ENCODE data around the gene PDLIM5.
"Not testable (repeated sequence)": the region's sequence is repeated elsewhere in the genome, so short reads cannot be mapped to it uniquely, and the experiment has no call there.

Gene PDLIM5

DNA sequence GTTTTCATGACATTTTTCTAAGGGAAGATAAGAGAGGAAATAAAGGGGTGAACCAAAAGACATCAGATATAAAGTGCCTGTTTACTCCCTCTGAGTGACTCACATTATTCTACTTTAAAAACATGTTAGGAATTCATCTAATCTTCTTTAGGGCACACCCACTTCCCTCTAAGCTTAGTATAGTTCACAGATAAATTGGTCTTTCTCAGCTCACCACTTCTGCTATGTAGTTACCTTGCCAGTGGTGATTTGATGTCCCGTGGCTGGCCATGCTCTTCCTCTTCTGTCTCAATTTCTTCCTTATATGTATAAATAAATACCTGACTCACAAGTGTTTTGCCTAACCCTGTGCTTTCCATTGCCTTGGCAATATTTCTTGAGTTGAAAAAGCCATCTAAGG, 96.8 kb downstream of the PDLIM5 start:
- no peak overlapping the region for H3K27ac ChIP-seq (ENCODE audit: insufficient read depth, low read length, poor library complexity, severe bottlenecking)

GRCh38 chr4:94550352-94550751, 98.6 kb downstream of the PDLIM5 start:
- Histone ChIP-seq H3K36me3 (ENCODE audit: control insufficient read depth, insufficient read depth, low read length) (no peaks in the 10 kb centered on the region), H3K9me3 (ENCODE audit: control insufficient read depth, low read length) (no peaks in the 10 kb centered on the region), H3K4me3 (ENCODE audit: insufficient read depth, low read depth, low read length, poor library complexity, severe bottlenecking) (no peak overlapping the region), H3K27ac (ENCODE audit: insufficient read depth, low read length, poor library complexity, severe bottlenecking) (no peak overlapping the region), H3K27me3 (replicated peaks; ENCODE audit: control insufficient read depth, insufficient read depth, low read length, poor library complexity, severe bottlenecking) (no peaks in the 10 kb centered on the region), H3K4me1 (ENCODE audit: control insufficient read depth, insufficient read depth, low read length, poor library complexity, severe bottlenecking) (no peaks in the 10 kb centered on the region)
- no peak for DNase-seq

More for the DNA sequence above, 96.8 kb downstream of the PDLIM5 start:
- Histone ChIP-seq H3K4me3 (ENCODE audit: insufficient read depth, low read depth, low read length, poor library complexity, severe bottlenecking) (no peak overlapping the region), H3K9me3 (ENCODE audit: control insufficient read depth, low read length) (no peaks in the 10 kb centered on the region), H3K27me3 (replicated peaks; ENCODE audit: control insufficient read depth, insufficient read depth, low read length, poor library complexity, severe bottlenecking) (no peaks in the 10 kb centered on the region), H3K36me3 (ENCODE audit: control insufficient read depth, insufficient read depth, low read length) (no peaks in the 10 kb centered on the region), H3K4me1 (ENCODE audit: control insufficient read depth, insufficient read depth, low read length, poor library complexity, severe bottlenecking) (no peaks in the 10 kb centered on the region)
- no peak for DNase-seq

DNA sequence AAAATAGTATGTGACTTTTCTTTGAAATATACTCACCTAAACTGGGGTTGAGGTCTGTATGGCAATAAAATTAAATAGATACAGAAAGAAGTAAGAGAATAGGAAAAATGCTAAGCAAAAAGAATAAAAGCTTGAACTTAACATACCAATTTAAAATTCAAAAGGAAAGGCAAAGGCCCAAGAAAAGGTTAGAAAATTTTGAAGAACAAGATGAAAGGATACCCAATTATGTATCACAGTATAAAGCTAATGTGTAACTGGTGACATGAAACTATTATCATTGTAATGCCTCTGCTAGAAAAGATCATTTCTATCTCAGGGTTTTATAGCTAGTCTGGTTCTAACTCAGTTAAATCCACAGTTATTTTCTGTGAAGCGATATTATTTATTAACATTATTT, 99.1 kb downstream of the PDLIM5 start:
- no peak overlapping the region for H3K4me3 ChIP-seq (ENCODE audit: insufficient read depth, low read depth, low read length, poor library complexity, severe bottlenecking)
- H3K4me1 ChIP-seq (ENCODE audit: control insufficient read depth, insufficient read depth, low read length, poor library complexity, severe bottlenecking), result no peaks in the 10 kb centered on the region
- no peak for DNase-seq
- no peaks in the 10 kb centered on the region for H3K36me3 ChIP-seq (ENCODE audit: control insufficient read depth, insufficient read depth, low read length)
- H3K9me3 ChIP-seq (ENCODE audit: control insufficient read depth, low read length), result no peaks in the 10 kb centered on the region
- no peak overlapping the region for H3K27ac ChIP-seq (ENCODE audit: insufficient read depth, low read length, poor library complexity, severe bottlenecking)
- no peaks in the 10 kb centered on the region for H3K27me3 ChIP-seq (replicated peaks; ENCODE audit: control insufficient read depth, insufficient read depth, low read length, poor library complexity, severe bottlenecking)

DNA sequence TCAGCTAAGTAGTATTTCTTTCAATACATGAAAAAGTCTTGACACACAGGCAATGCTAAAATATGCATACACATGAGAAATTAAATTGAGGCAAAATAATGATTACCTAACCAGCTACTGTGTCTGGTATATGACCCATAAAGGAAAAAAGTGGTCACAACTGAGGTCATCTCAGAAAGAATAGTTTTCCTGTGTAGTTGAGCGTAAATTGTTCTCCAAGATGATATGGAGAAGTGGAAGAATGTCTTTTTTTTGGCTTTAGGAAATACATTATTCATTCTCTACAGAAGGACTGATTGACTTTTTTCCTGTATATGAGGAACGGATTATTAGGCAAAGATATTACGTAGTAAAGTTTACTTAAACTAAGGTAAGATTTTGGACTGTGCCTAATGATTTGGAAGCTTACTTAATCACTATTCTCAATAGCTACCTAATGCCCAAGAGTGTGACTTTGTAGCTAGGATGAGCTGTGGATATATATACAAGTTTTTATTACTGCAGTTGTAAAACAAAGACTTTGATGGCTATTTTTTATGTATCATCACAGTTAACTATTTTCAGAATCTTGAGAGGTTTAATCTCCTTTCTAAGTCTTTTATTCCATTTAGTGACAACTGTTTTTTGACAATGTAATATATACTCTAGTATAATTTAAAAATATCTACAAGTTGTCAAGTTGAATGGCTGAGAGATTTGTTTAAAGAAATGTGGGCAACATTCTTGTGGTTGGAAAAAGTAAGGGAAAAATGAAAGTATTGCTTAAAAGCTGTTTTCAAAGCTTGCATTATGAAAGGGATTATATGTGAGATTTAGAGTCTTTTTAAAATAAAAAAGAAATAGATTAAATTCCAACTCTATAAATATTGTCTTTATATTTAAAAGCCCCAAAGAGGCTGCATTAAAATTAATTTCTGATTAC, 100.2 kb downstream of the PDLIM5 start:
- H3K27me3 ChIP-seq (replicated peaks; ENCODE audit: control insufficient read depth, insufficient read depth, low read length, poor library complexity, severe bottlenecking), result no peaks in the 10 kb centered on the region
- no peaks in the 10 kb centered on the region for H3K36me3 ChIP-seq (ENCODE audit: control insufficient read depth, insufficient read depth, low read length)
- H3K9me3 ChIP-seq (ENCODE audit: control insufficient read depth, low read length), result no peaks in the 10 kb centered on the region
- DNase-seq, result no peak
- no peak overlapping the region for H3K27ac ChIP-seq (ENCODE audit: insufficient read depth, low read length, poor library complexity, severe bottlenecking)
- H3K4me3 ChIP-seq (ENCODE audit: insufficient read depth, low read depth, low read length, poor library complexity, severe bottlenecking), result no peak overlapping the region
- no peaks in the 10 kb centered on the region for H3K4me1 ChIP-seq (ENCODE audit: control insufficient read depth, insufficient read depth, low read length, poor library complexity, severe bottlenecking)

DNA sequence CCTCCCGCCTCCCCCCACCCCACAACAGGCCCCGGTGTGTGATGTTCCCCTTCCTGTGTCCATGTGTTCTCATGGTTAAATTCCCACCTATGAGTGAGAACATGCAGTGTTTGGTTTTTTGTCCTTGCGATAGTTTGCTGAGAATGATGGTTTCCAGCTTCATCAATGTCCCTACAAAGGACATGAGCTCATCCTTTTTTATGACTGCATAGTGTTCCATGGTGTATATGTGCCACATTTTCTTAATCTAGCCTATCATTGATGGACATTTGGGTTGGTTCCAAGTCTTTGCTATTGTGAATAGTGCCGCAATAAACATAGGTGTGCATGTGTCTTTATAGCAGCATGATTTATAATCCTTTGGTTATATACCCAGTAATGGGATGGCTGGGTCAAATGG, 104.3 kb downstream of the PDLIM5 start:
- H3K36me3 ChIP-seq (ENCODE audit: control insufficient read depth, insufficient read depth, low read length); H3K4me3 ChIP-seq (ENCODE audit: insufficient read depth, low read depth, low read length, poor library complexity, severe bottlenecking); DNase-seq; H3K27me3 ChIP-seq (replicated peaks; ENCODE audit: control insufficient read depth, insufficient read depth, low read length, poor library complexity, severe bottlenecking); H3K9me3 ChIP-seq (ENCODE audit: control insufficient read depth, low read length); H3K27ac ChIP-seq (ENCODE audit: insufficient read depth, low read length, poor library complexity, severe bottlenecking); H3K4me1 ChIP-seq (ENCODE audit: control insufficient read depth, insufficient read depth, low read length, poor library complexity, severe bottlenecking): not testable (repeated sequence)

GRCh38 chr4:94557632-94558031, 105.9 kb downstream of the PDLIM5 start:
- not testable (repeated sequence) for H3K9me3 ChIP-seq (ENCODE audit: control insufficient read depth, low read length); H3K27ac ChIP-seq (ENCODE audit: insufficient read depth, low read length, poor library complexity, severe bottlenecking); DNase-seq; H3K27me3 ChIP-seq (replicated peaks; ENCODE audit: control insufficient read depth, insufficient read depth, low read length, poor library complexity, severe bottlenecking); H3K4me3 ChIP-seq (ENCODE audit: insufficient read depth, low read depth, low read length, poor library complexity, severe bottlenecking); H3K36me3 ChIP-seq (ENCODE audit: control insufficient read depth, insufficient read depth, low read length); H3K4me1 ChIP-seq (ENCODE audit: control insufficient read depth, insufficient read depth, low read length, poor library complexity, severe bottlenecking)

GRCh38 chr4:94558392-94558904, 106.7 kb downstream of the PDLIM5 start:
- Histone ChIP-seq H3K27me3 (replicated peaks; ENCODE audit: control insufficient read depth, insufficient read depth, low read length, poor library complexity, severe bottlenecking) (no peaks in the 10 kb centered on the region), H3K4me3 (ENCODE audit: insufficient read depth, low read depth, low read length, poor library complexity, severe bottlenecking) (no peak overlapping the region), H3K4me1 (ENCODE audit: control insufficient read depth, insufficient read depth, low read length, poor library complexity, severe bottlenecking) (no peaks in the 10 kb centered on the region), H3K9me3 (ENCODE audit: control insufficient read depth, low read length) (no peaks in the 10 kb centered on the region), H3K36me3 (ENCODE audit: control insufficient read depth, insufficient read depth, low read length) (no peaks in the 10 kb centered on the region), H3K27ac (ENCODE audit: insufficient read depth, low read length, poor library complexity, severe bottlenecking) (no peak overlapping the region)
- DNase-seq, result no peak

GRCh38 chr4:94559351-94559806, 107.6 kb downstream of the PDLIM5 start:
- DNase-seq, result no peak
- no peak overlapping the region for H3K27ac ChIP-seq (ENCODE audit: insufficient read depth, low read length, poor library complexity, severe bottlenecking)

DNA sequence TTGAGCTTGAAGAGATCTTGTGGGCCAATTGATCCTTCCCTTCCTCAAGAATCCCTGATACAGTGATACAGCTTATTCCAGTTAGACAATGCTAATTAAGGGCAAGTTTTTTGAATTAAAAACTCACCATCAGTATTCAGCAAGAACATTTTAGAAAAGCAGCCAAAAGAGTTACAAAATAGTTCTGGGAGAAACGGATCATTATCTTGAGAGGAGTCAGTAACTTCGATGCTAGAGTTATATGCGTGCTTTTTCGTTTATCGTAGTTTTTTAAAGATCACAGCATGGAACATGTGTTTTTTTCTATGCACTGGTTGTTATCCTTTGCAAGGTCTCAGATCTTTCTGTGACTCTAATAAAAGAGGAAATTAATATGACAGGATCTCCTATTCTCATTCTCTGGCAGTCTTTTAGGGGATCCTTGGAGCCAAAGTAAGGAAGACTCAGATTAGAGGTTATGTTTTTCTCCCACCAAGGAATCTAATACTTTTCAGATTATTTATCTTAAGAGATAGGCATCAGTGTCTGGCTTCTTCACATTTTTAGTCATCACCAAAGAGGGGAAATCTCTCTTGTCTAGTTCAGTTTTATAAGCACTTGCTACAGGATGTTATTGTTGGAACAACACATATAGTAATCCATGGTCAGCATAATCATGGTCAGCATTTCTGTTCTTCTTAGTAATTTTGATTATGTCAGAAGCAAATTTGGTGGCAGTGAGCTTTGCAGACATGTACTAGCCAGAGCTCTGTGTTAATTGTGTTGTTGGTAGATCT, 109.7 kb downstream of the PDLIM5 start:
- no peaks in the 10 kb centered on the region for H3K36me3 ChIP-seq (ENCODE audit: control insufficient read depth, insufficient read depth, low read length)
- H3K27me3 ChIP-seq (replicated peaks; ENCODE audit: control insufficient read depth, insufficient read depth, low read length, poor library complexity, severe bottlenecking), result no peaks in the 10 kb centered on the region
- no peak for DNase-seq
- no peak overlapping the region for H3K4me3 ChIP-seq (ENCODE audit: insufficient read depth, low read depth, low read length, poor library complexity, severe bottlenecking)
- H3K27ac ChIP-seq (ENCODE audit: insufficient read depth, low read length, poor library complexity, severe bottlenecking), result no peak overlapping the region
- H3K9me3 ChIP-seq (ENCODE audit: control insufficient read depth, low read length), result no peaks in the 10 kb centered on the region
- no peaks in the 10 kb centered on the region for H3K4me1 ChIP-seq (ENCODE audit: control insufficient read depth, insufficient read depth, low read length, poor library complexity, severe bottlenecking)

More at GRCh38 chr4:94559351-94559806, 107.6 kb downstream of the PDLIM5 start:
- H3K4me3 ChIP-seq (ENCODE audit: insufficient read depth, low read depth, low read length, poor library complexity, severe bottlenecking), result no peak overlapping the region
- no peaks in the 10 kb centered on the region for H3K4me1 ChIP-seq (ENCODE audit: control insufficient read depth, insufficient read depth, low read length, poor library complexity, severe bottlenecking)
- H3K27me3 ChIP-seq (replicated peaks; ENCODE audit: control insufficient read depth, insufficient read depth, low read length, poor library complexity, severe bottlenecking), result no peaks in the 10 kb centered on the region
- no peaks in the 10 kb centered on the region for H3K36me3 ChIP-seq (ENCODE audit: control insufficient read depth, insufficient read depth, low read length)
- H3K9me3 ChIP-seq (ENCODE audit: control insufficient read depth, low read length), result no peaks in the 10 kb centered on the region

GRCh38 chr4:94562285-94562684, 110.5 kb downstream of the PDLIM5 start:
- no peaks in the 10 kb centered on the region for H3K4me1 ChIP-seq (ENCODE audit: control insufficient read depth, insufficient read depth, low read length, poor library complexity, severe bottlenecking)
- H3K9me3 ChIP-seq (ENCODE audit: control insufficient read depth, low read length), result no peaks in the 10 kb centered on the region
- H3K27ac ChIP-seq (ENCODE audit: insufficient read depth, low read length, poor library complexity, severe bottlenecking), result no peak overlapping the region
- DNase-seq, result no peak
- H3K4me3 ChIP-seq (ENCODE audit: insufficient read depth, low read depth, low read length, poor library complexity, severe bottlenecking), result no peak overlapping the region
- no peaks in the 10 kb centered on the region for H3K36me3 ChIP-seq (ENCODE audit: control insufficient read depth, insufficient read depth, low read length)
- H3K27me3 ChIP-seq (replicated peaks; ENCODE audit: control insufficient read depth, insufficient read depth, low read length, poor library complexity, severe bottlenecking), result no peaks in the 10 kb centered on the region

Measured in effector memory CD4-positive, alpha-beta T cell (primary cell).